Hepatocyte (in vitro differentiated cells): Measurements from ENCODE around the gene CCDC9B. TPM values are rescaled to one million over a fixed set of nuclear protein-coding genes. Genes with fewer than 3 reads are reported as not detected.

Experiments
- DNase-seq: peaks from one replicate; pipeline ENCODE4 v3.0.0-alpha.2; 2016; ENCODE audit warnings: low spot score
- H2AFZ ChIP-seq: fragments of 200-600 bp; sonication (generic); 2 replicates; pipeline ENCODE4 v1.6.0; 2016; ENCODE audit warnings: antibody characterized with exemption, mild to moderate bottlenecking
- H3K27ac ChIP-seq: fragments of 200-600 bp; sonication (generic); 2 replicates; pipeline ENCODE4 v1.5.1; 2016; ENCODE audit warnings: mild to moderate bottlenecking
- H3K27me3 ChIP-seq: fragments of 200-600 bp; sonication (generic); 2 replicates; pipeline ENCODE4 v1.6.1; 2016
- H3K36me3 ChIP-seq: fragments of 200-600 bp; sonication (generic); replicated peaks from 2 replicates; pipeline ENCODE4 v1.5.1; 2016; ENCODE audit warnings: low read depth; ENCODE audit not compliant: insufficient read depth
- H3K4me1 ChIP-seq: fragments of 200-600 bp; sonication (generic); 2 replicates; pipeline ENCODE4 v1.5.1; 2016; ENCODE audit warnings: mild to moderate bottlenecking, moderate library complexity; ENCODE audit not compliant: insufficient read depth
- H3K4me2 ChIP-seq: fragments of 200-600 bp; sonication (generic); 2 replicates; pipeline ENCODE4 v1.6.0; 2016
- H3K4me3 ChIP-seq: fragments of 200-600 bp; sonication (generic); 2 replicates; pipeline ENCODE4 v1.5.1; 2016; ENCODE audit warnings: mild to moderate bottlenecking
- H3K79me2 ChIP-seq: fragments of 200-600 bp; sonication (generic); 2 replicates; pipeline ENCODE4 v1.6.0; 2017; ENCODE audit warnings: mild to moderate bottlenecking
- H3K9me2 ChIP-seq: fragments of 200-600 bp; sonication (generic); replicated peaks from 2 replicates; pipeline ENCODE4 v1.6.0; 2017; ENCODE audit warnings: mild to moderate bottlenecking; ENCODE audit not compliant: insufficient read depth
- H3K9me3 ChIP-seq: fragments of 200-600 bp; sonication (generic); 2 replicates; pipeline ENCODE4 v1.5.1; 2016; ENCODE audit warnings: low read depth, mild to moderate bottlenecking
- H4K20me1 ChIP-seq: fragments of 200-600 bp; sonication (generic); 2 replicates; pipeline ENCODE4 v1.6.0; 2016; ENCODE audit warnings: mild to moderate bottlenecking; ENCODE audit not compliant: insufficient read depth, poor library complexity, severe bottlenecking
- EZH2 ChIP-seq: fragments of 200-600 bp; sonication (generic); IDR thresholded peaks from 2 replicates; pipeline ENCODE4 v1.6.1; 2016; ENCODE audit warnings: antibody characterized with exemption, mild to moderate bottlenecking, borderline replicate concordance
- EZH2phosphoT487 ChIP-seq: fragments of 200-600 bp; sonication (generic); IDR thresholded peaks from one replicate; pipeline ENCODE4 v1.6.1; 2018; ENCODE audit warnings: antibody characterized with exemption, mild to moderate bottlenecking, low read depth, moderate library complexity; ENCODE audit not compliant: unreplicated experiment, severe bottlenecking
- WGBS: methylation state at CpG from one replicate; pipeline ENCODE4 v1.1.6; 2016; ENCODE audit warnings: low lambda C conversion rate; ENCODE audit errors: missing lambda C conversion rate; 5-methylcytosine and 5-hydroxymethylcytosine counted together
- polyA plus RNA-seq: library from polyadenylated mRNA; unstranded; fragments of >200 nt; fragmentation: Nextera tagmentation; extraction: Ambion mirVana; gene quantifications from 2 replicates; pipeline ENCODE4 v1.2.1, GENCODE V29; 2016
- total RNA-seq: library from RNA; depleted of rRNA; stranded (reverse); fragments of >200 nt; gene quantifications from 2 replicates; pipeline ENCODE4 v1.2.3, GENCODE V29; 2014
- TF ChIP-seq, protein P1 (sequence below): fragments of 200-600 bp; sonication (generic); IDR thresholded peaks from 2 replicates; pipeline ENCODE4 v1.5.1; 2016; ENCODE audit warnings: antibody characterized with exemption, mild to moderate bottlenecking; ENCODE audit not compliant: poor library complexity

The CCDC9B gene
- total and polyA plus RNA-seq, 2 experiments from 2014 or later, result 4.0 to 7.6 TPM

DNA sequence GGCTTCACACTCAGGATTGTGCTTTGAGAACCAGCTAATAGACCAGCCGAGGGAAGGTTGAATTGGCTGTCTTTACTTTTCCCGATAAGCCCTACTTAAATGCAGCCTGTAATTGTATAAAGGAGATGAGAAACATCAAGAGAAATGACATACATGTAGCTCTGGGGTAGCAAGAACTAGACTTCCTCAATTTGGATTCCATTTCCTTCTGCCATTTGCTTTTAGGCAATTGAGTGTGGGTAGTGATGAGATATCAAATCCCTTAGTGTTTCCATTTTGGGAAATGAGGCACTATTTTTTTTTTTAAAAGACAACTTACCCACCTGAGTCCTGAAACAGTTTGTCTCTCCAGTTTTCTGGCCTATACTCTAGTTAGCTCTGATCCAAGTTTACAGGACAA is 15.0 kb downstream of the CCDC9B start:
- Histone ChIP-seq H3K36me3 (no peaks in the 10 kb centered on the region), H3K9me2 (no peaks in the 10 kb centered on the region), H3K9me3 (no peaks in the 10 kb centered on the region), H4K20me1 (no peaks in the 10 kb centered on the region), H3K4me3 (no peak overlapping the region), H2AFZ (no peak overlapping the region), H3K4me2 (peak overlapping the region; percentile 96), H3K4me1 (peaks cover 27% of the 10 kb centered on the region), H3K79me2 (peaks cover 19% of the 10 kb centered on the region), H3K27ac (no peak overlapping the region), H3K27me3 (no peaks in the 10 kb centered on the region)
- no peak for DNase-seq
- no peak for TF ChIP-seq EZH2phosphoT487
- TF ChIP-seq EZH2, result no peak
- TF ChIP-seq, protein P1, sequence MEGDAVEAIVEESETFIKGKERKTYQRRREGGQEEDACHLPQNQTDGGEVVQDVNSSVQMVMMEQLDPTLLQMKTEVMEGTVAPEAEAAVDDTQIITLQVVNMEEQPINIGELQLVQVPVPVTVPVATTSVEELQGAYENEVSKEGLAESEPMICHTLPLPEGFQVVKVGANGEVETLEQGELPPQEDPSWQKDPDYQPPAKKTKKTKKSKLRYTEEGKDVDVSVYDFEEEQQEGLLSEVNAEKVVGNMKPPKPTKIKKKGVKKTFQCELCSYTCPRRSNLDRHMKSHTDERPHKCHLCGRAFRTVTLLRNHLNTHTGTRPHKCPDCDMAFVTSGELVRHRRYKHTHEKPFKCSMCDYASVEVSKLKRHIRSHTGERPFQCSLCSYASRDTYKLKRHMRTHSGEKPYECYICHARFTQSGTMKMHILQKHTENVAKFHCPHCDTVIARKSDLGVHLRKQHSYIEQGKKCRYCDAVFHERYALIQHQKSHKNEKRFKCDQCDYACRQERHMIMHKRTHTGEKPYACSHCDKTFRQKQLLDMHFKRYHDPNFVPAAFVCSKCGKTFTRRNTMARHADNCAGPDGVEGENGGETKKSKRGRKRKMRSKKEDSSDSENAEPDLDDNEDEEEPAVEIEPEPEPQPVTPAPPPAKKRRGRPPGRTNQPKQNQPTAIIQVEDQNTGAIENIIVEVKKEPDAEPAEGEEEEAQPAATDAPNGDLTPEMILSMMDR, result no peak
- 98% methylated on average over 2 of the region's 2 CpGs for WGBS

DNA sequence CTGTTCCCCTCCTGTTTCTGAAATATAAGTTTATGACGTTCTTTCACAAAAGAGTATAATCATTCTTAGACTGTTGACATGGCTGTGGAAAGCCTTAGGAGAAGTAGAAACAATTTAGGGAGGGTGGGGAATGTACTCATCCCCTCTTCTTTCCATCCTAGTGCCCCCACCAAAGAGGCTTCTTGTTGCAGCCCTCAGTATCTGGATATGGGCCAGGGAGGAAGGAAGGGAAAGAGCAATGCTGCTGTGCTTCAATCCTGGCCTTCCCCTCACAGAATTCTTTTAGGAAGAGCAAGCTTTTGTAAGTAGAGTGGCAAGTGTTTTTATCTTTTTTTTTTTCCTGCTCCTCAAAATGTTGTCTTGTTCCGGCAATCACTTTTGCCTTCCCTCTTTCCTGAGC is 15.6 kb downstream of the CCDC9B start:
- no peaks in the 10 kb centered on the region for H3K9me2 ChIP-seq
- H3K9me3 ChIP-seq, result no peaks in the 10 kb centered on the region
- H4K20me1 ChIP-seq, result no peaks in the 10 kb centered on the region
- no peaks in the 10 kb centered on the region for H3K36me3 ChIP-seq
- no peaks in the 10 kb centered on the region for H3K27me3 ChIP-seq
- H3K4me2 ChIP-seq, result peak overlapping the region; percentile 96
- H3K4me3 ChIP-seq, result no peak overlapping the region
- H3K4me1 ChIP-seq, result peaks cover 25% of the 10 kb centered on the region
- no peak for DNase-seq
- H3K79me2 ChIP-seq, result peaks cover 19% of the 10 kb centered on the region
- no peak overlapping the region for H3K27ac ChIP-seq
- TF ChIP-seq EZH2 (no peak), EZH2phosphoT487 (no peak)
- TF ChIP-seq, protein P1, result no peak
- no peak overlapping the region for H2AFZ ChIP-seq
- WGBS, result 84% methylated on average over 2 of the region's 2 CpGs

DNA sequence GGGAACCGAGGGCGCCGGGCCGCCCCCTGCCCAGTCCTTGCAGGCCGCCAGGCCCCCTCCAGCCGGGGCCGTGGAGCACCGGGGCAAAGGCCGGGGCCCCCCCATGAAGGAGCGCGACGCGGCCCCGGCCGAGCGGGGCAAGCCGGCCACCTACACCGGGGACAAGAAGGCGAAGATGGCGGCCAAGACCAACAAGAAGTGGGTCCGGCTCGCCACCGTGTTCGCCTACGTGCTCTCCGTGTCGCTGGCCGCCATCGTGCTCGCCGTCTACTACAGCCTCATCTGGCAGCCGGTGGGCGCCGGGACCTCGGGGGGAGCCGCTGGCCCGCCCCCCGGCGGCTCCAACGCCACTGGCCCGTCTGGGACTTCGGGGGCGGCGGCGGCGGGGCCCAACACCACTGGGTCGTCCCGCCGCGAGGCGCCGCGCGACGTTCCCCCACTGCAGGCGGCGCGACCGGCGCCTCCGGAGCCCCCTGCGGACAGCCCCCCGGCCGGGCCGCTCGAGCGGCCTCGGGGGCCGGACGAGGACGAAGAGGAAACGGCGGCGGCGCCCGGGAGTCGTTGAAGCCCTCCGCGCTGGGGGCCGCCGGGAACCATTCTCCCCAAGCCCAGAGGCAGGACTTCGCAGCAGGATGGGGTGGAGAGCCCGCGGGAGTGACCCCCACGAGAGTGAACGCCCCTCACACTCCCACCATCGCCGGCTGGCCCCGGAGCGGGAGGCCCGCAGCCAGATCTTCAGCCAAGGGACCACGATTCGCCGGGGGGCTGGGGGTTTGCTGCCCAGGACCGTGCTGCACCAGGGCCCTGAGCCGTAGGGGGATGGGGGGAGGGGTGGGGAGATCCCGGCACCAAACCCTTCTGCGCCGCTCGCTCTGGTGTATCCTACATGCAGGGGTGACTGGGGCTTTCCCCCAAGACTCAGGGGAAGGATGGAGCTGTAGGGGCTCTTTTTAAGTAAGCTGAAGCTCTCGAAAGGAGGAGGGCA is 16.5 kb downstream of the CCDC9B start:
- no peak overlapping the region for H3K27ac ChIP-seq
- H2AFZ ChIP-seq, result peak overlapping the region; percentile 78
- DNase-seq, result no peak
- no peaks in the 10 kb centered on the region for H3K36me3 ChIP-seq
- peaks cover 25% of the 10 kb centered on the region for H3K4me1 ChIP-seq
- peaks cover 19% of the 10 kb centered on the region for H3K79me2 ChIP-seq
- no peaks in the 10 kb centered on the region for H3K9me2 ChIP-seq
- peak overlapping the region; percentile 69 for H3K4me3 ChIP-seq
- H3K9me3 ChIP-seq, result no peaks in the 10 kb centered on the region
- WGBS, result 2% methylated on average over 27 of the region's 101 CpGs
- peak overlapping the region; percentile 96 for H3K4me2 ChIP-seq
- H3K27me3 ChIP-seq, result no peaks in the 10 kb centered on the region
- H4K20me1 ChIP-seq, result no peaks in the 10 kb centered on the region
- TF ChIP-seq, protein P1, result no peak
- TF ChIP-seq EZH2phosphoT487, result no peak
- no peak for TF ChIP-seq EZH2
